Stimulated activated CD4-positive, alpha-beta T cell treated with anti-CD3 and anti-CD28 coated beads, Interleukin-4, amount 100 ng/mL, for 4 hours (primary cell): ENCODE data around the gene CD226.
"Not testable (repeated sequence)": the region's sequence is repeated elsewhere in the genome, so short reads cannot be mapped to it uniquely, and the experiment has no call there.

ENCODE experiments used
- DNase-seq, 2 experiments: peaks; one replicate each; pipeline ENCODE4 v3.0.0-alpha.2; 2020

CD226 gene

GRCh38 chr18:69899154-69899923, 48.3 kb downstream of the CD226 start:
- not testable (repeated sequence) for DNase-seq

DNA sequence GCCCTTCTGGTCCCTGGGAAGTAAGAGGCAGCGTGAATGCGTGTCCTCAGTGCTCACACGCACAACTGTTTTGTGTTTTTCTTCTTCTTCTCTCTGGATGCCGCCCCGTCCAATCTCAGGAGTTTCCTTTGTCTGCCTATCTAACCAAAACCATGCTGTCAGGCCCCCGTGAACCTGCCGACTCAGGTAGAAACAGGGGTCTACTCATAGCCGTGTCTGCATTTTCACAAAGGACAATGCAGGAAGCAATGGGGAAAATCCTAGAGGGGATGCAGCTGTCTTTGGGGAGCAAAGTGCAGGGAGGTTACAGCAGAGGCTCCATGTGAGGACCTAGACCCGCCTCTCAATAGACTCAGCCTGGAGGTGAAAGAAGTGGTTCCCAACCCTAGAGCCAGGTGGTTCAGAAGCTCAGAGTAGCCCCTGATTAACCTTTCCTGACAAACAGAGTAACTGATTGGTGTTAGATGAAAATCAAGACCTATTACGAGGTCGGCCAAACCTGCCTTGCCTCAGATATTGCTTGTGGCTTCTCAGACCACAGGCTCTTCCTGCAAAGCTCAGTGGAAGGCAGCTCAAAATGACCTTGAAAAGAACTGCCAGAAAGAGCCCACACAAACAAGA, 49.3 kb downstream of the CD226 start:
- DNase-seq: no peak

DNA sequence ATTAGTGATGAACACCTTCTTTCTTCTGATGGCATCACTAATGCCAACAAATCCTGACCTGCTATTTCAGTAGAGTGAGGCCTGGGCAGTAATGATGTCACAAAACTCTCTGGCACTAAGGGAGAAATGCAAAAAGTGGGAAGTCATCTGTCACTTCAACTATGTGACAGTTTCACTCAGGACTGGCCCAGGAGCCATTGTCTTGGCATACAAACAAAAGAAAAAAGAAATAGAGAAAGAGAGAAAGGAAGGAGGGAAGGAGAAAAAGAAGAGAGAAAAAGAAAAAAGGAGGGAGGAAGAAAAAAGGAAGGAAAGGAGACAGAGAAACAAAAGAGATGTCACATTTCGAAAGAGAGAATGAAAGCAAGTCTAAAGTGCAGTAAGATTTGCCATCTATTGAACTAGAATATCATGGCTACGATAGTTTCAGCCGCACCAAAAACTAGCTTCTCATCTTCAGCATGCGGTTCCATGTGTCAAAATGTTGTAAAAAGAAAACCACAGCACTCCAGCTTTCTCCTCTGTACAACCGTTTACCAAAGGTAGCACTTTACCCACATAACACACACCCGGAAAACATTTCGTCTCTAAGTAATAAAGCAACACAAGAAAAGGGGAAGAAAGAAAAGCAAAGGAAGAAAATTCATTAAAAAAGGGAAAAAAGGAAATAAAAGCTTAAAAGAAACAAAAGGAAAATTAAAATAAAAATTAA, 50.1 kb downstream of the CD226 start:
- no peak for DNase-seq

DNA sequence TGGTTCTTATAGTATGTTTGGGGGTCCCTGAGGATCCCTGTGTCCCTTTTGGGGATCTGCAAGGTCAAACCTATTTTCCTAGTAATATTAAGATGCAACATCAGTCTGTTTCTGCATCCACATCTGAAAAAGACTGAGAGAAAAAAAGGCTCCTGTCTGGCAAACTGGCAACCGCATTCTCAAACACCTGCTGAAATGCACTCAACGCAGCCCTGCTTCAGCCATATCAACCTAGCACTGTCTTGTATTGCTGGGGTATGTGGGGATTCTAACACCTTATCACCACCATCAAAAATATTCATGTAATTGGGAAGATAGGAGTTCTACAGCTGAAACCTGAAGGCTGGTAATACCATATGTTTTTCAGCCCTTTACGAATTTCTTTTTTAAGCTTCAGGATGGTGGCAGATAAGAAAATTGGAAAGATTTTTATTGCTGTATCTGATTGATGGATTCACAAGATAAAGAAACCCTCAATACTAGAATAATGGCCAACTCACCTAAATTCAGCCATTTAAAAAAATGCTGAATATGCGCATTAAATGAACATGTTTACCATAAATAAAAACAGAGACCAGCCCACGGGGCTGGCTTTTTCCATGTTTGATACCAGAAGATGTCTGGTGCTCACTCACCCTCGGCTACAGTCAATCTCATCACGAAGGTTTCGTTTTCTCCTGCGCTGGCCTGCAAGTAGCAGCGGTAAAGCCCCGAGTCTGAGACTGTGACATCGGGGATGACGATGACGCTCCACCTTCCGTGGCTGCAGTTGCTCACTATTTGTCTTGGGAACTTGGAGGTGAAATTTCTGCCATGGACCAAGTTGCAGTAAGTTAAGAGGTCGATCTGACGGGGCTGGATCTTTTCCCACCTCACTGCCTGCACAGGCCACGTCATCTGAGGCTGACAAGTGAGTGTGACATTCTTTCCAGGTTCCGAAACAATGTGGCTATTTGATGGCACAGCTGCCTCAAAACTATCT, 52.3 kb downstream of the CD226 start:
- no peak for DNase-seq

DNA sequence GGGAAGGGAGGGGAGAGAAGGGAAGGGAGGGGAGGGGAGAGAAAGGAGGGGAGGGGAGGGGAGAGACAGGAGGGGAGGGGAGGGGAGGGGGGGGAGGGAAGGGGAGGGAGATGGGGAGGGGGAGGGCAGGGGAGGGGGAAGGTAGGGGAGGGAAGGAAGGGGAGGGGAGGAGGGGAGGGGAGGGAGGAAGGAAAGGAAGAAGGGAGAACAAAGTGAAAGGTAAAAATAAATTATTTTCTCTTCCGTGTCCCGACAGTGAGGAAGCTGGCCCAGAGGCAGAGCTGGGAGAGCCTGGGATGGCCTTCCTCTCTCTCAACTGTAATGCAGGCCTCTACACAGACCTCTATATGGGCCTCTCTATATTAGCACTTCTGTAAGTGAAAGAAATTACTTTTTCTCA, 53.2 kb downstream of the CD226 start:
- DNase-seq: no peak

GRCh38 chr18:69890558-69890957, 57.1 kb downstream of the CD226 start:
- DNase-seq: no peak

DNA sequence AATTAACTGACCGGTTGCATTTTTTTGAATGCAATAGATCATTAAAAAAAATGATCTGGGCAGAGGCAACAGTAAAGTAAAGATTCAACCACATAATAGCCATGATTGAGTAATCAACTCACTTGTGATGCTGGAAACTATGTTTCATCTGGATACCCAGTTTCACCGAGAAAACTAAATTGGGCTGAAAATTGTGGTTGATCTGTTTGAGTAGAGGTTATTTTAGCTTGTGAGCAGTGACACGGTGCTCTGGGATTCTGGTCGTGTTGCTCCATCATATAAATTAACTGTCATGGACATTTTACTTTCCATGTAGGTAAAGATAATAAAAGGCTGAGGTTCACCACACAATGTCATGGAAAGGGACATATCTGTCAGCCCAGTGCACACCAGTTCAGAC, 58.7 kb downstream of the CD226 start:
- no peak for DNase-seq

DNA sequence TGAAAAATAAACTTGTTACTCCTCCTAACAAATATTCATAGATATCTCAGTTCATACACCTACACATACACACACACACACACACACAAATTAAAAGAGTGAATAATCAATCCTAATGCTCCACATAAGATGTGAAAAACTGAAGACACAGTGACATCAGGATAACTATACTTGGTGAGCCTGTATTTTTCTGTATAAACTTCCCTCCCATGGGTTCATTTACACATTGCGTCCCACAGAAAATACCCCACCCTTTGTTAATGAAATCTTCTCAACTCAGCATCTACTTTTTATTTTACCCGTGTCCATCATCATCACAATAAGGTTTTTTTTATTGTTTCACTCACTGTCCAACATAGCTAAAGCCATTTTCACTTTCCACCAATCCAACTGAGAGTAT, 60.4 kb downstream of the CD226 start:
- DNase-seq: no peak

- DNase-seq: peak in 1 of 2 experiments; percentile 37
Measured at GRCh38 chr18:69885841-69886531, 61.7 kb downstream of the CD226 start.

DNA sequence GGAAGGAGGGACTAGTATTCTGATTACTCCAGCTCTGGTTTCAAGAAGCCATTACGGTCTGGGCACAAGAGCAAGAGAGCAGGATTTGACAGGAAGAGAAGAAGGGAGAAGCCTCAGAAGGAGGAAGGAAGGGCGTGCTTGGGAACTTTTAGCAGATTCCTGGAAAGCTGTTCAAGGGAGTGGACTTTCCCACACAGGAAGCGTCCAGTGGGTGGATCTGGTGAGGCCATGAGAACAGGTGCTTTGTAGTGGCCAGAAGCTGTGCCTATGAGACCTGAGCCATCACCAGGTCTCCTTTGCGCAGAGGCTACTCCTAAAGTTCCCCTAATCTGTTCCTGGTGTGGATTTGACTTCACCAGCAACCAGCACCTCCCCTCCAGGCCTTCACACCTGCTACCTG, 62.3 kb downstream of the CD226 start:
- DNase-seq: no peak

DNA sequence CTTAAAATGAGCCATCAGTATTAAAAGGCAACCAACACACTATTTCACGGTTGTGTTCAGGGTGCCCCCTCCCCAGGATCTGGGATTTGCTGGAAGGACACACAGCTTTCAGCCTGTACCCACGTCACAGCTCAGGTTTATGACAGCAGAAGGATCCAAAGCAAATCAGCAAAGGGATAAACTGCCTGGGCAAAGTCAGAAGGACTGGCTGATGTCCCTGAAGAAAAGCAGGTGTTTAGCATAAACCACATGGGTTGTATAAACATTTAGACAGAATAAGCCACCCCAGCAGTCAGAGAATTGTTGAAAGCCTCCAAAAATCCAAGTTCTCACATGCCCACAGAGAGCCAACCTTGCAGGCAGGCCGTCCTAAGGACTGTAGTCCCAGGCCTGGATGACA, 63.9 kb downstream of the CD226 start:
- DNase-seq: no peak

- no peak for DNase-seq
Measured at GRCh38 chr18:69882965-69883668, 64.6 kb downstream of the CD226 start.

GRCh38 chr18:69880083-69880482, 67.6 kb downstream of the CD226 start:
- no peak for DNase-seq

DNA sequence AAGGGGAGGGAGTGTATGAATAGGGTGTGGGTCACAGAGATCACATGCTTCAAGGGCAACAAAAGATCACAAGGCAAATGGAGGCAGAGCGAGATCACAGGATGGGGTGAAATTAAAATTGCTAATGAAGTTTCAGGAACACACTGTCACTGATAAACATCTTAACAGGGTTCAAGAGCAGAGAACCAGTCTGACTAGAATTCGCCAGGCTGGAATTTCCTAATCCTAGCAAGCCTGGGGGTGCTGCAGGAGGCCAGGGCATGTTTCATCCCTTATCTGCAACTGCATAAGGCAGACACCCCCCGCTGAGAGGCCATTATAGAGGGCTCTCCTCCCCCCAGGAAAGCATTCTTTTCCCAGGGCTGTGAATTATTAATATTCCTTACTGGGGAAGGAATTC, 68.6 kb downstream of the CD226 start:
- DNase-seq: not testable (repeated sequence)

DNA sequence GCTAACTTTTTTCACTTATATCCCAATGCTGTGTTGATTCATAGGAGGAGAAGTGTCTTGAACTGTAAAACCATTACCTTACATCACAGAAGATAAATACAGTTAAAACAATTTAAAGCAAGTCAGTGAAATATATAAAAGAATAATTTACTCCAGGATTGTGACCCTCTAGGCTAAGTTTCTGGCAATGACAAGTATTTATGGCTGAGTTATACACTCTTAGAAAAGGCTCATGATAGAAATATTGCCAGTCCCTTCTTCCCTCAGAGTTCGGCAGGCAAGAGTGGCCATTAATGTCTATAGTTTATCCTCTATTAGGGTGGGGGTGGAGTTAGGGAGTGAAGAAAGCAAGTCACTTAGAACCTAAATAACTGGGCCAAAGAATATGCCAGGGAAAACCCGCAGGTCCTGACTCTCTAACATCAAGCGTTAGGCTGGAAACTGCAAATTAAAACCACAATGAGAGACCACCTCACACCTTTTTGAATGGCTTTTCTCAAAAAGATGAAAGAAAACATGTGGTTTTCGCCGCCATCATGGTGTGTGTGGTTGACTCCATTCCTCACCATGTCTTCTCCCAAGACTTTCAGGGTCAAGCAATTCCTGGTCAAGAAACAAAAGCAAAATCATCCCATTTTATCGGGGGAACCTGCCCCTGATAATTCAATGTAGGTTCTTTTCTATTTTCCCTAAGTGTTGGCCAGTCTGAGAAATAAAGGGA, 69.3 kb downstream of the CD226 start:
- no peak for DNase-seq

DNA sequence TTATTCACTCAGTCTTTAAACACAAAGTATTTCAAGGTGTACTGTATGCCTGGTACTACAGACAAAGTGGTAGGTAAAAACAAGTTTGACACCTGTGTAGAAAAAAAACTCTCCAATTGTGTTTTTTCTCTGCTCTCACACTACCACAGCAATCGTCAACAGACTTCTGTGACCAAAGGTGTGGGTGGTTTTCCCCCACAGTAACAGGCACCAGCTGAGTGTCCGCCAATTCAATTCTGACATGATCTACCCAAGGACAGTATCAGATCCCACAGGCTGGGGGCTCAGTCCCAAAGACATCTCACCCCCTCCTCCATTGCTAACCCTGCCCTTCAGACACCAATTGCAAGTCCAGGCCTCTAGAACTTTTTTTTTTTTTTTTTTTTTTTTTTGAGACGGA, 71.2 kb downstream of the CD226 start:
- no peak for DNase-seq

GRCh38 chr18:69874058-69874457, 73.6 kb downstream of the CD226 start:
- no peak for DNase-seq

- DNase-seq: no peak
Measured at GRCh38 chr18:69872661-69873060, 75.0 kb downstream of the CD226 start.

GRCh38 chr18:69871363-69871762, 76.3 kb downstream of the CD226 start:
- no peak for DNase-seq

- DNase-seq: no peak
Measured at GRCh38 chr18:69870736-69871135, 76.9 kb downstream of the CD226 start.

DNA sequence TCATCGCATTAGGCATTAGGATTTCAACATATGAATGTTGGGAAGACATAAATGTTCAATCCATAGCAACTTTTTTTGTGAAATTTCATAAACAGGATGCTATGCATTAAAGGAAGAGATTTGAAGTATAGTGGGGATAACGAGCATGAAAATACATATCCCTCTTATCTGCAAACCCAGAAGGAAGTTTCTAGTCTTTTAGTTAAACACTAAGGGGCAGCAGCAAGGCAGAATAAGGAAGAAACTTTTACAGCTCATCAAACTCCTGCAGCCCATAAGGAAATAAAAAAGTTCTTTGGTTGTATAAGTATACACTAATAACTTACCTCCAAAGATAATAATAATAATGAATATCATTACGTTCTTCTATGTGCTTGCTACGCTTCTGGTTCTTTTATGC, 81.5 kb downstream of the CD226 start:
- no peak for DNase-seq
